Measurements from ENCODE around the gene RAD51D. TPM values are rescaled to one million over a fixed set of nuclear protein-coding genes. Genes with fewer than 3 reads are reported as not detected.
"Not testable (repeated sequence)": the region's sequence is repeated elsewhere in the genome, so short reads cannot be mapped to it uniquely, and the experiment has no call there.

RAD51D gene
- total RNA-seq, 1 donor from 2014 or later: 4.8 TPM

DNA sequence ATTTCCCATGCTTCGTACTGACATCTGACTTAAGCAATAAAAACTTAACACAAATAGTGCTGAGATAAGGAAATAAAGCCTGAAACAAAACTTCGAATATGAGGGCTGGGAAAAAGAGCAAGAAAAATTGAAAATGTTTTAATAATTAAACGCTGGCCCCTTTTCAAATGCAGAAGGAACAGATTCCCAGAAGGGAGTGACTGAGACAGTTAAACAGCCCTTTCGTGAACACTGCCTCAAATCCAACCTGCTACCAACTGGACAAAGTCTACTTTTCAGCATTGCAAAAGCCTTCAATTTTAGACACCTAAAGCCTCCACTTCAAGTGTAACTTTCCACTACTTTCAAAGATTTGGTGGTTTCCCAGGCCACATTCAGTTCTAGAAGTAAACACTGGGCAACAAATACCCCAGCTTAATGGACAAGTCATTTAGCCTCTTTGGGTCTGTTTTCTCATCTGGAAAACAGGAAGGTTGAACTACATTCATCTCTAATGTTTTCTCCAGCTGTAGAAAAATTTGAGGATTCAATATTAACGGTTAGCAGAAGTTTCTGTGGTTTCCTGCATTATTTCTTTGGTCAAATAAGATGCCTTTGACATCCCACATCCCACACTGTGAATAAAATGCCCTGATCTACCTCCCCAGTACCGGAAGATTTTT is 68.0 kb downstream of the RAD51D start:
- intact Hi-C loops (cut with DNase I): no loop called here
- ATAC-seq: no peak
- no peak for DNase-seq (ENCODE audit: missing footprints)

DNA sequence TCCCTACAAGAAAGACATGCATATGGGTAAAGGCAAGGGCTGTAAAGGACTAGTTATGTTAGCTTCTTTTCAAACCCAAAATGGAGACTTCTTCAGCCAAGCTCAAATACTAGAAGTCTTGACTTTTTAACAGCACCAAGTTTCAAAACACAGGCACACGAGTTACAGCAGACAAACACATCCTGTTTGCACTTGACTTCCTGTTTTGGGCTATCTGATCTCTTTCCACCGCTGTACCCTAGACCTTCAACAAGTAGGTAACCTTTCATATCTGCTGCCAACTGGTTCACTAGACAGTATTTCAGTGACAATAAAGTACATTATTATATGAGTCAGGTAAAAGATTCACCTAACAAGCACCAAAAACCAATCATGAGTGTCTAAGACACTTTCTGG is 68.5 kb downstream of the RAD51D start:
- ATAC-seq: peak; percentile 28
- intact Hi-C loops (cut with DNase I): no loop called here
- no peak for DNase-seq (ENCODE audit: missing footprints)

DNA sequence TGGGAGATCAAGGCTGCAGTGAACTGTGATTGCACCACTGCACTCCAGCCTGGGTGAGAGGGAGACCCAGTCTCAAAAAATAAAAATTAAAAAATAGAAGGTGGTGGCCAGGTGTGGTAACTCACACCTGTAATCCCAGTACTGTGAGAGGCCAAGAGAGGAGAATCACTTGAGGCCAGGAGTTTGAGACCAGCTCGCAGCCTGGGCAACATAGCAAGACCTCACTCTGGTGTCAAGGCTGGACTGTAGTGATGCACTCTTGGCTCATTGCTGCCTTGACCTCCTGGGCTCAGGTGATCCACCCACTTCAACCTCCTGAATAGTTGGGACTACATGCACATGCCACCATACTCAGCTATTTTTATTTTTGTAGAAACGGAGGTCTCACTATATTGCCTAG is 69.5 kb downstream of the RAD51D start:
- no peak for ATAC-seq

DNA sequence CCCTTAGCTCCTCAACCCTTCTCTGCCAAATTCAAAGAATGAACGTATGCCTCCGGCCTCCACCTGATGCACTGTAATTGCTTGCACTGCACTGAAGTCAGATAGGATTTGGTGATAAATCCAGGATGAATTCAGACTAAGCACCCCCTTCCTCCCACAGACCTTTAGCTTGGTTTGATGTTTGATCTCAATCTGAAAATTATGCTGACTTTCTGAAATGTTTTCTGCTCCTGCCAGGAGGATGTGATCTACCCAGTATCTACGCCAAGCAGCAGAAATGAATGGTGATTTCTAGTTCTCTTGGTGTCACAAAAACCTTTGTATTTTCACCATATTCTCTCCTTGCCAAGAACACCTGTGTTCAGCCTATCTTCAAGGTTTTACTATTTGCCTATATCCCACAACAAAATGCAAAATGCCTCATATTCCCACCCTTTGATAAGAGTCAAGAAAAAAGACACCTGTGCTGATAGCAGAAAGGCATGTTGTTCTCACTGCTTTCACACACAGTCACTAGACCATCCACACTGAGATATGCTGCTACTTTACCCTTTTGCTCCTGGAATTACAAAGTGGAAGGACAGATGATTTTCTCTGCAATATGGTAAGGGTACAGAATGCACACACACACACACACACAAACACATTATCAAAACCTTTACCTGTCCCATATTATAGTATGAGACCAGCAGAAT is 70.8 kb downstream of the RAD51D start:
- no peak for ATAC-seq
- intact Hi-C loops (cut with DNase I): no loop called here
- no peak for DNase-seq (ENCODE audit: missing footprints)

More for the DNA sequence above, 69.5 kb downstream of the RAD51D start:
- intact Hi-C loops (cut with DNase I): no loop called here
- no peak for DNase-seq (ENCODE audit: missing footprints)

DNA sequence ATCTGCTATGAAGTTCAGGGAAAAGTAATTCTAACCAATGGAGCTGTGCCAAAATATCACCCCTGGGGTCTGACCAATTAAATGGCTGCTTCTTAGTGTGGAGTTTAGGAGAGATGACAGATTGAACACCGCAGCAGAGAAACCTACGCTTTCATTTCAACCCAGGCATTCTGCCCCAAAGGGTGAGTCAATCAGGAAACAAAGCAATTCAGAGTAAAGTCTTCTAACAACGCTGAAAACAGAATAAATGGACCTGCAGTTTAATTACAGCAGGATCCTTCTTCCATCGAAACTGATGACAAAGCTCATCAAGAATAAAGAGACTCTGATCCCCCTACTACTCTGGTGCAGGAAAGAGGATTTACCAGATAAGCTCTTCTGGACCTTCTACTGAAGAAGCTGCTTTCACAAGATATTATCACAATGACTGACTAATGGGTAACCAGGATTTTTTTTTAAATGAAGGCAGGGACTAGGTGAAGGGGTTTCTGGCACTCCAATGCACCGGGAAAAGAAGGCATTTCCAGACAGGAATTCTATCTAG is 72.8 kb downstream of the RAD51D start:
- no peak for ATAC-seq
- DNase-seq (ENCODE audit: missing footprints): no peak
- intact Hi-C loops (cut with DNase I): no loop called here

DNA sequence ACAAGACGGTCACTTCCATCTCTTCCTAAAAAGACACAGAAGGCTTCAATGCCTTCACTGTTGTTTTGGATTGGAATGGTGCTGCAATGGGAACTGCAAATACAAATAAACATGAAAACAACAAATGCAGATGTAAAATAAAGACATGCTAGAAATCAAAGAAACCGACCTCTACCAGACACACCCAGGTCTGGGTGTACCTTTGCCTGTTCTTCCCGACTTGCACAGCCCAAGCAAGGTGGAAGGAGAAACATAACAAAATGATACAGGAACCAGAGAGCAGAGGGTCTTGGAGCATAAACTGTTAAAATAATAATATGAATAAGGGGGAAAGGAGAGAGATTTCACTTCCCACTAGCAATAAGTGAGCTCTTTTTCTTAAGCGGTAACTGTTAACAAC is 73.4 kb downstream of the RAD51D start:
- DNase-seq (ENCODE audit: missing footprints) (no peak), ATAC-seq (no peak)
- intact Hi-C loops (cut with DNase I): no loop called here

DNA sequence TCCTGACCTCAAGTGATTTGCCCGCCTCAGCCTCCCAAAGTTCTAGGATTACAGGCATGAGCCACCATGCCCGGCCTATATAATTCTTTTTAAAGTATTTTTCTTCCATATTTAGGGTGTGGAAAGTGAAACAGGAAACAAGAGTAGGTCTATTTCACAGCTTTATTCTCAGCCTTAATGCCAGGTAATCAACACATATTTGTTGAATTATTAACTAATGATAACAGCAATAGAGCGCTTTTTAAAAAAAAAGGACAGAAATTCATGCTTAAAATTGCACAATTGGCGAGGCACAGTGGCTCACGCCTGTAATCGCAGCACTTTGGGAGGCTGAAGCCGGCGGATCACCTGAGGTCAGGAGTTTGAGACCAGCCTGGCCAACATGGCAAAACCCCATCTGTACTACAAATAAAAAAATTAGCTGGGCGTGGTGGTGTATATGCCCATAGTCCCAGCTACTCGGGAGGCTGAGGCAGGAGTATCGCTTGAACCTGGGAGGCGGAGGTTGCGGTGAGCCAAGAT is 74.1 kb downstream of the RAD51D start:
- DNase-seq (ENCODE audit: missing footprints); ATAC-seq; intact Hi-C loops (cut with DNase I): not testable (repeated sequence)

DNA sequence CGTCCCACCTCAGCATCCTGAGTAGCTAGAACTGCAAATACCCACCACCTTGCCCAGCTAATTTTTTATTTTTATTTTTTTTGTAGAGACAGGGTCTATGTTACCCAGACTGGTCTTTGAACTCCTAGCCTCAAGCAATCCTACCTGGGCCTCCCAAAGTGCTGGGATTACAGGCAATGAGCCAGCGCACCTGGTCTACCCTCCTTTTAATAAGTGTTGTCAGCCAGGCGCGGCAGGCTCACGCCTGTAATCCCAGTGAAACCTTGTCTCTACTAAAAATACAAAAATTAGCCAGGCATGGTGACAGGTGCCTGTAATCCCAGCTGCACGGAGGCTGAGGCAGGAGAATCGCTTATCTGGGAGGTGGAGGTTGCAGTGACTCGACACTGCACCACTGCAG is 75.5 kb downstream of the RAD51D start:
- intact Hi-C loops (cut with DNase I): no loop called here
- DNase-seq (ENCODE audit: missing footprints) (no peak), ATAC-seq (no peak)

Other genes with a start within 250 kb of the RAD51D start
- gene CCT6B, start 158.4 kb downstream of the RAD51D start, total RNA-seq: 1.4 TPM
- gene ZNF830, start 158.3 kb downstream of the RAD51D start, total RNA-seq: 9.8 TPM
- gene LIG3, start 139.3 kb downstream of the RAD51D start, total RNA-seq: 20.5 TPM
- 11.2 TPM for gene RFFL, start 56.2 kb downstream of the RAD51D start, total RNA-seq
- gene FNDC8, start 1.8 kb upstream of the RAD51D start, total RNA-seq: not detected
- 3.1 TPM for gene NLE1, start 22.4 kb upstream of the RAD51D start, total RNA-seq
- gene UNC45B, start 28.0 kb upstream of the RAD51D start, total RNA-seq: 223 TPM
- gene SLC35G3, start 74.5 kb upstream of the RAD51D start, total RNA-seq: not detected
- gene SLFN5, start 123.2 kb upstream of the RAD51D start, total RNA-seq: 11.2 TPM